Testis (tissue), 2 donors: ENCODE data around the gene NHSL2.

ENCODE experiments used
- POLR2A ChIP-seq: fragments of 450-650 bp; IDR thresholded peaks from one replicate; pipeline ENCODE4 v1.6.1; 2017; ENCODE audit warnings: antibody characterized with exemption, mild to moderate bottlenecking, moderate library complexity
- TF ChIP-seq, protein P1 (sequence below), 3 experiments: fragments of 450-650 bp in 2 of 3; fragments of 200-600 bp in 1 of 3; sonication (generic) in 1 of 3; IDR thresholded peaks; one replicate each; pipeline ENCODE4 v1.5.1; 2016 to 2019; ENCODE audit warnings: antibody characterized with exemption in 3 of 3, mild to moderate bottlenecking in 2 of 3, moderate library complexity in 1 of 3

GRCh38 chrX:72025236-72025770 is 114.7 kb downstream of the NHSL2 start:
- TF ChIP-seq, protein P1, sequence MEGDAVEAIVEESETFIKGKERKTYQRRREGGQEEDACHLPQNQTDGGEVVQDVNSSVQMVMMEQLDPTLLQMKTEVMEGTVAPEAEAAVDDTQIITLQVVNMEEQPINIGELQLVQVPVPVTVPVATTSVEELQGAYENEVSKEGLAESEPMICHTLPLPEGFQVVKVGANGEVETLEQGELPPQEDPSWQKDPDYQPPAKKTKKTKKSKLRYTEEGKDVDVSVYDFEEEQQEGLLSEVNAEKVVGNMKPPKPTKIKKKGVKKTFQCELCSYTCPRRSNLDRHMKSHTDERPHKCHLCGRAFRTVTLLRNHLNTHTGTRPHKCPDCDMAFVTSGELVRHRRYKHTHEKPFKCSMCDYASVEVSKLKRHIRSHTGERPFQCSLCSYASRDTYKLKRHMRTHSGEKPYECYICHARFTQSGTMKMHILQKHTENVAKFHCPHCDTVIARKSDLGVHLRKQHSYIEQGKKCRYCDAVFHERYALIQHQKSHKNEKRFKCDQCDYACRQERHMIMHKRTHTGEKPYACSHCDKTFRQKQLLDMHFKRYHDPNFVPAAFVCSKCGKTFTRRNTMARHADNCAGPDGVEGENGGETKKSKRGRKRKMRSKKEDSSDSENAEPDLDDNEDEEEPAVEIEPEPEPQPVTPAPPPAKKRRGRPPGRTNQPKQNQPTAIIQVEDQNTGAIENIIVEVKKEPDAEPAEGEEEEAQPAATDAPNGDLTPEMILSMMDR (IDR thresholded peaks at IDR 0.05), result no peak
- no peak for TF ChIP-seq POLR2A
